H1 (cell line): ENCODE measurements around the gene GTSE1.

Source experiments
- CTCF ChIP-seq, 3 experiments: IDR thresholded peaks; 1 replicate in 2 of 3; 2 replicates in 1 of 3; pipeline versions ENCODE4 v1.5.1 to v1.6.1; 2011; ENCODE audit warnings: low read length in 3 of 3, mild to moderate bottlenecking in 3 of 3, inconsistent platforms in 2 of 3, low read depth in 1 of 3, moderate library complexity in 1 of 3; ENCODE audit not compliant: insufficient read depth in 1 of 3; ENCODE audit errors: control extremely low read depth in 1 of 3
- EZH2 ChIP-seq: fragments of 200-600 bp; sonication (generic); IDR thresholded peaks from 2 replicates; pipeline ENCODE4 v1.7.1; 2012; ENCODE audit warnings: low read depth, mild to moderate bottlenecking, moderate library complexity, low read length, inconsistent platforms; ENCODE audit not compliant: severe bottlenecking
- JUND ChIP-seq: IDR thresholded peaks from 2 replicates; pipeline ENCODE4 v1.6.1; 2011; ENCODE audit warnings: mild to moderate bottlenecking, improper control_type of control experiment, low read length
- KDM1A ChIP-seq: fragments of 200-600, 300-600 bp; sonication (generic); IDR thresholded peaks from 2 replicates; pipeline ENCODE4 v1.7.1; 2016; ENCODE audit warnings: mild to moderate bottlenecking, low read length, borderline replicate concordance
- MAX ChIP-seq: IDR thresholded peaks from 2 replicates; pipeline ENCODE4 v1.6.1; 2012; ENCODE audit warnings: inconsistent platforms
- POLR2A ChIP-seq, 2 experiments: IDR thresholded peaks; 1 replicate in 1 of 2; 2 replicates in 1 of 2; pipeline ENCODE4 v1.6.1; 2011; ENCODE audit warnings: low read depth in 2 of 2, low read length in 2 of 2, mild to moderate bottlenecking in 2 of 2; ENCODE audit errors: control extremely low read depth in 1 of 2
- POLR2AphosphoS5 ChIP-seq: IDR thresholded peaks from 2 replicates; pipeline ENCODE4 v1.6.1; 2011; ENCODE audit warnings: low read depth, low read length
- POU5F1 ChIP-seq: IDR thresholded peaks from 2 replicates; pipeline ENCODE4 v1.6.1; 2011; ENCODE audit warnings: low read depth, mild to moderate bottlenecking, low read length, moderate library complexity
- TBP ChIP-seq: IDR thresholded peaks from 2 replicates; pipeline ENCODE4 v1.6.1; 2011; ENCODE audit warnings: low read depth, low read length, improper control_type of control experiment
- TCF12 ChIP-seq: IDR thresholded peaks from 2 replicates; pipeline ENCODE4 v1.6.1; 2011; ENCODE audit warnings: low read depth, mild to moderate bottlenecking, low read length
- ZNF274 ChIP-seq: IDR thresholded peaks from 2 replicates; pipeline ENCODE4 v1.7.0; 2012; ENCODE audit warnings: low read length, borderline replicate concordance; ENCODE audit errors: extremely low read depth

- TF ChIP-seq POU5F1 (no peak), ZNF274 (no peak), MAX (no peak), EZH2 (no peak), POLR2AphosphoS5 (no peak), TBP (no peak), CTCF (IDR thresholded peaks at IDR 0.05; ENCODE audit: control extremely low read depth in 1 of 3, insufficient read depth in 1 of 3, low read depth in 1 of 3, low read length in 3 of 3) (no peak), POLR2A (IDR thresholded peaks at IDR 0.05; ENCODE audit: control extremely low read depth in 1 of 2, low read depth in 2 of 2, low read length in 2 of 2) (no peak), KDM1A (no peak), TCF12 (no peak), JUND (no peak)
Observed at GRCh38 chr22:46280063-46280817, 16.4 kb upstream of the GTSE1 start.
